Limb (tissue), 2 donors: ENCODE data around the gene RAB8A.
"Not testable (repeated sequence)": the region's sequence is repeated elsewhere in the genome, so short reads cannot be mapped to it uniquely, and the experiment has no call there.

ENCODE experiments used
- DNase-seq, 2 donors: peaks; one replicate each; pipeline ENCODE4 v3.0.0-alpha.2; 2016; ENCODE audit errors: extremely low spot score in 2 of 2

Gene RAB8A

GRCh38 chr19:16112778-16113177 is 1.1 kb downstream of the RAB8A start:
- DNase-seq: no peak

- no peak for DNase-seq
Measured at GRCh38 chr19:16113727-16114126, 2.0 kb downstream of the RAB8A start.

GRCh38 chr19:16115301-16116039 is 3.8 kb downstream of the RAB8A start:
- no peak for DNase-seq

- DNase-seq: no peak
Measured at GRCh38 chr19:16116067-16116466, 4.4 kb downstream of the RAB8A start.

GRCh38 chr19:16117594-16118033 is 5.9 kb downstream of the RAB8A start:
- no peak for DNase-seq

GRCh38 chr19:16118489-16119033 is 6.9 kb downstream of the RAB8A start:
- no peak for DNase-seq

- not testable (repeated sequence) for DNase-seq
Measured at GRCh38 chr19:16119075-16119857, 7.6 kb downstream of the RAB8A start.

GRCh38 chr19:16121141-16121540 is 9.5 kb downstream of the RAB8A start:
- no peak for DNase-seq

GRCh38 chr19:16121967-16122366 is 10.3 kb downstream of the RAB8A start:
- no peak for DNase-seq

- DNase-seq: no peak
Measured at GRCh38 chr19:16124953-16125352, 13.3 kb downstream of the RAB8A start.

GRCh38 chr19:16125737-16126495 is 14.2 kb downstream of the RAB8A start:
- no peak for DNase-seq

- no peak for DNase-seq
Measured at GRCh38 chr19:16127080-16127479, 15.4 kb downstream of the RAB8A start.

GRCh38 chr19:16127776-16128371 is 16.2 kb downstream of the RAB8A start:
- DNase-seq: no peak

GRCh38 chr19:16131648-16132047 is 20.0 kb downstream of the RAB8A start:
- DNase-seq: no peak

- no peak for DNase-seq
Measured at GRCh38 chr19:16133818-16134217, 22.1 kb downstream of the RAB8A start.

- DNase-seq: no peak
Measured at GRCh38 chr19:16134510-16134909, 22.8 kb downstream of the RAB8A start.

GRCh38 chr19:16135430-16136127 is 23.9 kb downstream of the RAB8A start:
- no peak for DNase-seq

GRCh38 chr19:16136185-16136999 is 24.7 kb downstream of the RAB8A start:
- DNase-seq: no peak

GRCh38 chr19:16139752-16140151 is 28.1 kb downstream of the RAB8A start:
- DNase-seq: no peak

GRCh38 chr19:16141043-16141442 is 29.4 kb downstream of the RAB8A start:
- DNase-seq: no peak
